HG02884 (cell line): ENCODE measurements around the gene FAM193A.
A peak's percentile ranks its signal among the peaks of the same experiment; 100 is the strongest.
"Not testable (repeated sequence)": the region's sequence is repeated elsewhere in the genome, so short reads cannot be mapped to it uniquely, and the experiment has no call there.

Source experiments
- ATAC-seq: cut with Tn5 transposase; IDR thresholded peaks from one replicate; pipeline ENCODE4 v1.9.1; 2021; ENCODE audit warnings: mild to moderate bottlenecking, moderate library complexity; ENCODE audit not compliant: unreplicated experiment

The FAM193A gene

DNA sequence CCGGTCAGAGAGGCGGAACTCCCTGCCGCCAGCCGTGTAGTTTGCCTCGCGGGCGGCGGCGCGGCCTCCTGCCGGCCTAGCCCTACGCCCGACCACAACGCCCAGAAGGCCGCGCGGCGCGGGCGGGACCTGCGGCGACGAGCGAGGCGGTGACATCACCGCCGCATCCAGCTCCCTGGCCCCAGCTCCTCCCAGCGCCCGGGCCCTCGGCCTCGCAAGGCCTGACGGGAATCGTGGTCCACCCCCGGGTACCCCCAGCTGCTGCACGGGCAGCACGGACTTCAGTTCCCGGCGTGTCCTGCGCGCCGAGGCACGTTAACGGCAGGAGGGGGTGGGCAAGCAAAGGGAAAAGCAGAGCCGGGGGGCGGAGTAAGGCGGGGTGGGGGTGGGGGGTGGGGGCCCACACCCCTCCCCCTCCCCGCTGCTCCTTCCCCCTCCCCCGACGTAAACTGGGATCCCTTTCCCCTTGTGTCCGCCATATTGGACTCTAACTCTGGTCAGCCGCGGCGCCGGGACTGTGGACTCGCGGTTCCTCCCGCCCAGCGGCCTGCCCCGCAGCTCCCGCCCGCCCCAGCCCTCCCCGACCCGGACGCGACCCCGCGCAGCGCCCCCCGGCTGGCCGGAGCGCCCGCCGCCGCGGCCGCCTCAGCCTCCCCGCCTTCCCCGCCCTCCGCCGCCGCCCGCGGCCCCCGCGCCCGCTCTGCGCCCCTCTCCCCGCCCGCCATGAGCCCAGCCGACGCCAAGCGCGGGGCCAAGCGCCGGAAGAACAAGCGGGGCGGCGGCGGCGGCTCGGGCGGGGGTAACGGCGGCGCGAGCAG, at the start of gene FAM193A:
Gene FAM193A, plus strand, starts transcription at position 455 of the 818 bp plus-strand sequence. Its CDS starts 269 bp downstream, at position 724.
- peak; percentile 80 for ATAC-seq

DNA sequence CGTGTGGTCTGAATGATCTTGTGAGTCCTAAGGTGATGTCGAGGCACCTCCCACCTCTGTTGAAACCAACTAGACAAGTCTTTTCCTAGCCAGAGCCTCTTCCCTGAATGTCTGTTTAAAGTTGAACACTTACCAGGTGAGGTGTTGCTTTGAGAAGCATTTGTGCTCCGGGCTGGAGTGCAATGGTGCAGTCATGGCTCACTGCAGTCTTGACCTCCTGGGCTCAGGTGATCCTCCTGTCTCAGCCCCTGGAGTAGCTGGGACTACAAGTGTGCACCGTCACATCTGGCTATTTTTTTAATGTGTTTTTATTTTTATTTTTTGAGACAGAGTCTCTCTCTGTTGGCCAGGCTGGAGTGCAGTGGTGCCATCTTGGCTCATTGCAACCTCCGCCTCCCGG, 49.5 kb upstream of the FAM193A start:
- no peak for ATAC-seq

DNA sequence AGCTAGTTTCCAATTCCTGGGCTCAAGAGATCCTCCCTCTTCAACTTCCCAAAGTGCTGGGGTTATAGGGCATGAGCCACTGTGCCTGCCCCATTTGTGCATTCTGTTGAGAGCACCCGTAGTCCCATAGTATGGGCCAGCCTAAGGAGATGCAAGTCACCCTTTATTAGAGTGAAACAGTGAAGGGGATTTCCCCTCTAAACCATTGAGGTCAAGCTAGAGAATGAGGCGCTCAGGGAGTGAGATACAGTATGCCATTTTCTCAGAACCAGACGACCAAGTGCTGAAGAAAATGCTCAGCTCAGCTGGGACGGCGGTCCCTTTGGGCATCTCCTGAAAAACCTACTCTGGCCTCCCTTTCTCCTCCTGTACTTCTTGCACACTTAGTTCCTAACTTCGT, 48.8 kb upstream of the FAM193A start:
- ATAC-seq = peak; percentile 54

DNA sequence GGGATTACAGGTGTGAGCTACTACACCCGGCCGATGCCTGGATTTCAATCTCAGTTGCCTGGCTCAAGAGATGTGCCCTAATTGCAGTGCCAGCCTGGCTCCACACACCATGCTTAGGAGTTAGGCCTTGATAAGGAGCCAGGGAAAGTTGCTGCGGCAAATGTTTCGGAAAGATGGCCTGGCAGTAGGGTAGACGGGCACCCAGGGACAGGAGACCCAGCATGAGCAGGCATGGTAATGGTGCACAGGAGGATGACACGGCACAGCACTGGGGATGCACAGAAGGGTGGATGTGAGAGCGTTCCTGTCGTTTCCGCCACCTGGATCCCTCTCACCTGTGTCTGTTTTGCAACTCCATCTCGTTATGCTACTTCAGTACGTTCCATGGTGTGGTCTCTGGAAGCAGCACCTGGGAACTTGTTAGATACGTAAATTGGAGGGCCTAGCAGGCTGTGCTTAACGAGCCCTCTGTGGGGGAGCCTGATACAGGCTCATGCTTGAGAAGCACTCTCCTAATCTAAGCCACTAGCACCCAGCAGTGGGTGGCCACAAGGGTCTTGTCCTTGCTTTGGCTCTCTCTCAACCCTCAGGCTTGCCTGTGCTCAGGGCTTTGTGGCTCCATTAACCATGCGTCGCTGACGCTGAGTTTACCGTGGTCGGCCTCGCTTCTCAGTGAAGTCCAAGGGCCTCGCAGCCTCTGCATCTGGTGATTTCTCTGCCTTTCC, 47.2 kb upstream of the FAM193A start:
- no peak for ATAC-seq

GRCh38 chr4:2489841-2490552, 46.5 kb upstream of the FAM193A start:
- no peak for ATAC-seq

DNA sequence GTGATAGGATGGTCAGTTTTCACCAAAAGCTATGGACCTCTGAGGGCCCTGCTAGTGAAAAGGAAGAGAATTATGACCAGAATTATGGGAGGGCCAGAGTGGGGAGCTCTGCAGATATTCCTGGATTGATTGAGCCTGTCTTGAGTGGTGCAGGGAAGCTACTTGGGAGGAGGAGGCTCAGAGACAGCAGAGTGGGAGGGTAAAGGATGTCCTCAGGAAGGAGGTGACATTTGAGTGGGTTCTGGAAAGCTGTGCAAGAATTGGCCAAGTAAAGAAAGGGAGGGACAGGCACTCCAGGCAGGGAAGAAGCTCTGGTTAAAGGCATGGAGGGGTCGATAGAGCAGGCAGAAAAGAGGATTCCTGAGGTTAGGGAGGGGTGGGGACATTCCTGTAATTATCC, 43.5 kb upstream of the FAM193A start:
- no peak for ATAC-seq

DNA sequence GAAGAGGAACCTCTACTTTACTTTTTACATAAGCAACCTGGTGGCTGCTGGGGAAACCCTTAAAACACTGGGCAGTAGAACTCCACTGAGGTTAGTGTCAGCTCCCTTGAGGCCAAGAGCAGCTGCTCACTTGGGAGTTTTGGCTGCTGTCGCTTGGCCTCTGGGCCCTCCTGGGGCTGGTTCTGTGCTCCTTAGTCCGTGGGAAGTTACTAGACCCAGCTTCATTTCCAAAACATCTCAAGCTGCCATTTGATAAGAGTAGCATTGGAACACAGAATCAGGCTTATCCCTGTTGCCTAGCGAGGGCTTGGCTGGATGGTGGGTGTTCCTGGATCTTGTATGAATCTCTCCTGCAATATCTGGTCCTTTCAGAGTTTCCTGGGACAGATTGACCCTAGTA, 41.5 kb upstream of the FAM193A start:
- no peak for ATAC-seq

- ATAC-seq = no peak
Observed at GRCh38 chr4:2497324-2497723, 39.1 kb upstream of the FAM193A start.

DNA sequence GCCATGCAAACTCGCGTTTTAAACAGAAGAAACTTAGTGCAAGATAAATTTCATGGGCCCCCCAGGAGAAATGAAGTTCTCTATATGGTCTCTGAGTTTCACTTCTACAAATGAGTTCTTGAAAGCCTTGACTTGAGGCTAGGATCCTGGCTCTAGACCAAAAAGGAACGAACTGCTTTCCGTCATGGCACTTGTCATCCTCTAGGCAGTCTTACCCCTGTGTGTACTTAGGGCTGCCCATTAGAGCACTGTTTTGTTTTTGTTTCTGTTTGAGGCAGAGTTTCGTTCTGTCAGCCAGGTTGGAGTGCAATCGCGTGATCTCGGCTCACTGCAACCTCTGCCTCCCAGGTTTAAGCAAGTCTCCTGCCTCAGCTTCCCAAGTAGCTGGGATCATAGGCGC, 38.5 kb upstream of the FAM193A start:
- ATAC-seq = peak; percentile 83

DNA sequence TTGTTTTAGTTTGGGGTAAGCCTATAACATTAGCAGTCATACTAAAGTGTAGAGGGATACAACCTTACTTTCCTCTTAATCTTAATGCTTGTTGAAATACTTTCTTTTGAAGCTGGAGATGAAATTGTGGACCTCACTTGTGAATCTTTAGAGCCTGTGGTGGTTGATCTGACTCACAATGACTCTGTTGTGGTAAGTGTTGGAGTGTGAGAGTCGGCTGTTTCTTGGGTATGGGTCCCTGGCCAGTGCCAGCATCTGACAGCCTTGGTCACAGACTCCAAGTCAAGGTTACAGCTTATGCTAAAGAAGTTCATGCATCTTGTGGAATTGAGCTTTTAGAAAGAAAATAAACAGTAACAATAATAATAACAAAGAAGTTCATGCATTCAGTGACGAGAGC, 35.9 kb upstream of the FAM193A start:
- ATAC-seq = no peak

- no peak for ATAC-seq
Observed at GRCh38 chr4:2501034-2501594, 35.3 kb upstream of the FAM193A start.

GRCh38 chr4:2503809-2504208, 32.6 kb upstream of the FAM193A start:
- no peak for ATAC-seq

- ATAC-seq = no peak
Observed at GRCh38 chr4:2507259-2507658, 29.2 kb upstream of the FAM193A start.

DNA sequence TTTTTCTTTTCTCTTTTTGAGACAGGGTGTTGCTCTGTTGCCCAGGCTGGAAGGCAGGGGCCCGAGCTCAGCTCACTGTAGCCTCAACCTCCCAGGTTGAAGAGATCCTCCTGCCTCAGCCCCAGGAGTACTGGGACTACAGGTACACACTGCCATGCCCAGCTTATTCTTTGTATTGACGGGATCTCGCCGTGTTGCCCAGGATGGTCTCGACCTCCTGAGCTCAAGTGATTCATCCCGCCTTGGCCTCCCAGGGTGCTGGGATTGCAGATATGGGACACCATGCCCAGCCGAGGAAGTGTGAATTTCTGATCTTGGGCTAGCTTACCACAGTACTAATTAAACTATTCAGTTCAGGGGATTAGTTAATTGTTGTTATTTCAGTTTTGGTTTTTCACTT, 28.6 kb upstream of the FAM193A start:
- no peak for ATAC-seq

GRCh38 chr4:2510351-2511259, 25.8 kb upstream of the FAM193A start:
- ATAC-seq = no peak

DNA sequence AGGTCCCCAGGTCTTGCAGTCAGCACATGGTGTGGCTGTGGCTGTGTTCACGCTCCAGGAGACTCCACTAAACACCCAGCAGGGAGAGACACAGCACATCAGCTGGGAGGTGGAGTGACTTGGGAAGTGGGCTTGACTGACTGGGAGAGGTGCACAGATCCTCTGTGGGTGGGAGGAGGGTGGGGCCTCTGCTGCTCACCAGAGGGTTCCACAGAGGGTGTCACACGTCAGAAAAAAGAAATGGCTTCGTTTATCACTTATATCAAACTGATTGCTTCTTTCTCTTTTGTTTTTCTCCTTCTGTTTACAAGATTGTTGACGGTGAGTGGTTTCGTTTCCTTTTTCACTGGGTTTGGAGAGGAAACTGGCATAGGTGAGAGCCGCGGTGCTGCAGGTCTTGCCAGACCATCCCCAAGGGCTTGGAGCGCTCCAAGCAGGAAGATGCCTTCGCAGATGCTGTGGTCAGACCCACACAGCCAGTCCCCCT, 24.8 kb upstream of the FAM193A start:
- no peak for ATAC-seq

DNA sequence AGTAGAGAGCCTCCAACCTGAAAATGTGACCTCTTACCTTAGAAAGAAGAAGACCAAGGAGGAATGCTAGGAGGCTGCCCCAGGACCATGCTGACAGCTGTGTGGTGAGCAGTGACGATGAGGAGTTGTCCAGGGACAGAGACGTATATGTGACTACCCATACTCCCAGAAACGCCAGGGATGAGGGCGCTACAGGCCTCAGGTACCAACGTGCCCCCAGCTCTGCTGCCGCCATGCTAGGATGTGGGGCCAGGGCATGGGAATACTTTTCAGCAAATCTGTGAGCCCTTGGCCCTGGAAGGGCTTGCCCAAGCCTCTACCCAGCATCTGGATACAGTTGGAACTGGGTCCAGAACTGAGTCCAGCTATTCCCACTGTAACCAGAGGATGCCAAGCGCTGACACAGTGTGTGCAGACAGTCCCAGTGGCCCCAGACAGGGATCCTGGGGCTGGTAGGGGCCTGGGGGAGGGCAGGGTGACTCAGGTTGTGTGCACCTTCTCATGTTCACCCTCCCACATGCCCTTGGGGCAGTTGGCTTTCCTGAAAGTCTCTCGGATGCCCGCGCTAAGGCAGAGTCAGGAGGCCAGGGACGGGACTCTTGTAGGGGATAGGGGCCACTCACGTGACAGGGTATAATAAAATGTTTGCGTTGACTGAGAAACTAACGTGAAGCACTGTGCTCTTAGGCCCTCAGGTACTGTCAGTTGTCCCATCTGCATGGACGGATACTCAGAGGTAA, 23.9 kb upstream of the FAM193A start:
- no peak for ATAC-seq

- ATAC-seq = not testable (repeated sequence)
Observed at GRCh38 chr4:2514193-2514592, 22.3 kb upstream of the FAM193A start.

- not testable (repeated sequence) for ATAC-seq
Observed at GRCh38 chr4:2514944-2515343, 21.5 kb upstream of the FAM193A start.
